GM12892 (cell line): ENCODE data around the gene SVOPL.

Source experiments
- POLR2A ChIP-seq: IDR thresholded peaks from 2 replicates; pipeline ENCODE4 v1.6.1; 2011; ENCODE audit warnings: low read depth, low read length, control low read depth
- TAF1 ChIP-seq: IDR thresholded peaks from 2 replicates; pipeline ENCODE4 v1.6.1; 2011; ENCODE audit warnings: low read depth, mild to moderate bottlenecking, control low read depth, low read length, borderline replicate concordance

- TF ChIP-seq TAF1 (no peak), POLR2A (no peak)
These were observed 144.2 kb downstream of the SVOPL start for GRCh38 chr7:138556771-138557484.
